ENCODE measurements around the gene ZNF263. TPM values are rescaled to one million over a fixed set of nuclear protein-coding genes. Genes with fewer than 3 reads are reported as not detected.
"Not testable (repeated sequence)": the region's sequence is repeated elsewhere in the genome, so short reads cannot be mapped to it uniquely, and the experiment has no call there.

ZNF263 gene
- total RNA-seq, 1 donor, result 49.8 TPM

- DNase-seq (ENCODE audit: low read depth in 2 of 3, low spot score in 2 of 3), result peak in 1 of 3 donors; percentile 49
Observed at GRCh38 chr16:3266873-3267537, 16.3 kb upstream of the ZNF263 start.

- DNase-seq (ENCODE audit: low read depth in 2 of 3, low spot score in 2 of 3), result no peak
Observed at GRCh38 chr16:3268294-3268693, 15.0 kb upstream of the ZNF263 start.

DNA sequence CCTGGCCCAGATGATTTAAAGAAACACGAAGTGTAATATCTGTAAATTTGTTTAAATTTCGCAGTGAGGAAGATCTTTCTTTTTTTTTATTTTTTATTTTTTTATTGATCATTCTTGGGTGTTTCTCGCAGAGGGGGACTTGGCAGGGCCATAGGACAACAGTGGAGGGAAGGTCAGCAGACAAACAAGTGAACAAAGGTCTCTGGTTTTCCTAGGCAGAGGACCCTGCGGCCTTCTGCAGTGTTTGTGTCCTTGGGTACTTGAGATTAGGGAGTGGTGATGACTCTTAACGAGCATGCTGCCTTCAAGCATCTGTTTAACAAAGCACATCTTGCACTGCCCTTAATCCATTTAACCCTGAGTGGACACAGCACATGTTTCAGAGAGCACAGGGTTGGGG, 12.6 kb upstream of the ZNF263 start:
- not testable (repeated sequence) for DNase-seq (ENCODE audit: low read depth in 2 of 3, low spot score in 2 of 3)

GRCh38 chr16:3271281-3271680, 12.0 kb upstream of the ZNF263 start:
- DNase-seq (ENCODE audit: low read depth in 2 of 3, low spot score in 2 of 3), result not testable (repeated sequence)

DNA sequence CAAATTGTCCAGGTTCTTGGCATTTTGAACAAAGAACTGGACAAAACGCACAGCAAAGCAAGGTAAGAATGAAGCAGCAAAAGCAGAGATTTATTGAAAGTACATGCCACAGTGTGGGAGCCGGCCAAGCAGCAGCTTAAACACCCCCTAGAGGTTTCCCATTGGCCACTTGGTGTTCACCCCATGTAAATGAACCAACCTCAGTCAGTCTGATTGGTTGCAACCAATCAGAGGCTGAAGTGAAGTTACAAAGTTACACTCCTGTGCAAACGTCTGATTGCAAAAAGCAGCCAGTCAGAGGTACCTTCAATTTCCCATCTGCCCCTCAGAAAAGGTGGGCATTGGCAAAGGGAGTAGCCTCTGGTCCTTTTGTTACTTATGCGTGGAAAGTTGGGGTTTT, 8.8 kb upstream of the ZNF263 start:
- DNase-seq (ENCODE audit: low read depth in 2 of 3, low spot score in 2 of 3), result no peak

- DNase-seq (ENCODE audit: low read depth in 2 of 3, low spot score in 2 of 3), result no peak
Observed at GRCh38 chr16:3274947-3275346, 8.3 kb upstream of the ZNF263 start.

GRCh38 chr16:3276679-3277078, 6.6 kb upstream of the ZNF263 start:
- DNase-seq (ENCODE audit: low read depth in 2 of 3, low spot score in 2 of 3), result no peak

DNA sequence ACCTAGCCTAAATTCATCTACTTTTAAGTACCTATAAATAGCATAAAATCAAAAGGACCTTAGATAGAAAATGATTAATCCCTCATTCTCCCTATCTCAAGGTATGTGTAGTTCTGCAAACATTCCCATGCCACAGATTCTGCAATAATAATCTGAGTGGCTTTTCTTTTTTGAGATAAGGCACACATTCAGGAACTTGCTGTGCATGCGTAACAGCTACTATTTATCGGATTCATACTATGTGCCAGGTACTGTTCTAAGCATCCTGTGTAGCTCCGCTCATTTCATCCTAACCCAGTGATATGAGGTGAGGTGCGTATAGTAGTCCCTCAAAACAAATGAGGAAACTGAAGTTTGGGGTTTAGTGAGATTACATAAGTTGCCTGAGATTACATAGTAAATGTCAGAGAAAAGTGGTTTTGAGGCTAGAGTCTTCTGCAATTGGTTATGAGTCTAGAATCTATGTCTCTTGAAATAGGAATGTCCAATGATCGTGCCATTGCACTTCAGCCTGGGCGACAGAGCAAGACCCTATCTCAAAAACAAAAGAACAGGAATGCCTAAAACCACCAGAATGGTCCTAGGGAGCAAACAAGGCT, 2.0 kb upstream of the ZNF263 start:
- no peak for DNase-seq (ENCODE audit: low read depth in 2 of 3, low spot score in 2 of 3)

GRCh38 chr16:3282103-3282729, 1.1 kb upstream of the ZNF263 start:
- DNase-seq (ENCODE audit: low read depth in 2 of 3, low spot score in 2 of 3), result peak in 2 of 3 donors; percentile 13 to 75

DNA sequence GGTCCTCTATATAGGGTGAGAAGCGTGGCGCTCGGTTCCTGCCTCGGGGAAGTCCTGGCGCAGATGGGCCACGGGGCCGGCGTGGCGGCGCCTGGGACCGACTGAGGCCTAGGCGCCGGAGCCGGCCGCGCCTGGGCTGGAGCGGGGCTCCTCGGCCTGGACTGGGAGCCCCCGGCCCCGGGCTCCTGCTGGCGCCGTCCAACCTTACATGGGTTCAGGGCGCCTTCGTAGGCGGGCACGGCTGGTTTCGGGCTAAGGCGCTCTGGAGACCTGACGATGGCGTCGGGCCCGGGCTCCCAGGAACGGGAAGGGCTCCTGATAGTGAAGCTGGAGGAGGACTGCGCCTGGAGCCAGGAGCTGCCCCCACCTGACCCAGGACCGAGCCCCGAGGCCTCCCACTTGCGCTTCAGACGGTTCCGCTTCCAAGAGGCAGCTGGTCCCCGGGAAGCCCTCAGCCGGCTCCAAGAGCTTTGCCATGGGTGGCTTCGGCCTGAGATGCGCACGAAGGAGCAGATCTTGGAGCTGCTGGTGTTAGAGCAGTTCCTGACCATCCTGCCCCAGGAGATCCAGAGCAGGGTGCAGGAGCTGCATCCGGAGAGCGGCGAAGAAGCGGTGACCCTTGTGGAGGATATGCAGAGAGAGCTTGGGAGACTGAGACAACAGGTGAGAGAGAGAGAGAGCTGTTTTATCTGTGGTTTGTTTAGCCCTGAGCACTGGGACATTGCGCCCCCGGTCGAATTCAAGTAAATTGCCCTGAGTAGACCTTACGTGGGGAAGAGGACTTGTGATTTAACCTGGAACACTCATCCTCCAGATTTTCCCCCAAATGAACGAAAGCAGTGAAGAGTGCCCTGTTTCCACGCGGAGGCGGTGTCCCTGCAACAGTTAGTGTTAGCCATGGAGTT, 504 bp downstream of the ZNF263 start:
- no peak for DNase-seq (ENCODE audit: low read depth in 2 of 3, low spot score in 2 of 3)

GRCh38 chr16:3285131-3285530, 1.8 kb downstream of the ZNF263 start:
- no peak for DNase-seq (ENCODE audit: low read depth in 2 of 3, low spot score in 2 of 3)

- DNase-seq (ENCODE audit: low read depth in 2 of 3, low spot score in 2 of 3), result no peak
Observed at GRCh38 chr16:3289998-3290673, 6.8 kb downstream of the ZNF263 start.

DNA sequence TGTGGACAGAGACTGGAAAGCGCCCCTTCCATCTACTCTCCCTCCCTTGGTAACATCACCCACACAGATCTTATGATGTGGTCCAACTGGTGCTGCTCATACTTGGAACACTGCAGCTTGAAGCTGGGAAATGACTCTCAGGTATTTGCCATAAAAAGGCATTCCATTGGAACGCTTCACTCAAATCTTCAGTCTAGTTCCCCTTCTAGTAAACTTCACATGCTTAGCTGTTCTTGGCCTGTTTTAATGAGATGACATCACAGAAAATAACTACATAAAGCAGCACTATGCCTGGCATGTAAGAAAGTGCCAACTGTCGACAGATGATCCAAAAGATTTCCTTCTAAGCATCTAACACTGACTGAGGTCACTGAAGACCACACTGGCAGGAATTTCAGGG, 9.3 kb downstream of the ZNF263 start:
- no peak for DNase-seq (ENCODE audit: low read depth in 2 of 3, low spot score in 2 of 3)

DNA sequence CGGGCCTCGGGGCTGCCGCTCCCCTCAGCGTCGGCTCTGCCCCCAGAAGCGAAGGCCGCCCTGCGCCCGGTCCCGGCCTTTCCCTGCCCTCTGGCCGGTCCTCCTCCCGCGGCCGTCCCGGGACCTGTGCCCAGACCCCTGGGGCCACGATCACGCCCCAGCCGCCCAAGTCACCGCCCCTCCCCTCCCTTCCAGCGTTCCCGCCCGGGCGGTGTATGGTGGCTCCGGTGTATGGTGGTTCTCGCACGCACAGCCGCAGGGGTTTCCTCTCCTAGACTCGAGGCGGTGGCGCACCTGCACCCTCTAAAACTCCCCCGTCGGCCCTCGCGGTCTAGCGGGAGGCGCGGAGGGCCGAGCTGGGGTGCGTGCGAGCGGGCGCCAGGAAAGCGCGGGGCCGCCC, 11.9 kb downstream of the ZNF263 start:
- DNase-seq (ENCODE audit: low read depth in 2 of 3, low spot score in 2 of 3), result no peak

DNA sequence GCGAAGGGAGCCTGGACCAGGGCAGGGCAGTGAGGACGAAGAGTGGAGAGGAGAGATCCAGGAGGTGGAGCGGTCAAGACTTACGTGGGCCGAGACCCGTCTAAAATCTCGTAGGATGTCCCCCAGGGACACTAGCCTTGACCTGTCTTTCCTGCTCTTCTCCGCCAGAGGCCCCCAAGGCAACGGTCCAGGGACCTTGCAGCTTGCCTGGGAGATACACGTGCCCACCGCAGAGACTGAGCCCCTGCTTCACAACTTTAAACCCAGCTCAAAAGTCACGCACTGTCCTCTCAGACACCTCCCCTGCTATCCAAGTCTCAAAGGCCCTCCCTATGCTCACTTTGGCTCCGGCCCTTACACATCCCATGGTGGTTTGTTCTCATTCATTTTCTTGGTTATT, 12.5 kb downstream of the ZNF263 start:
- DNase-seq (ENCODE audit: low read depth in 2 of 3, low spot score in 2 of 3), result no peak

GRCh38 chr16:3304370-3304769, 21.1 kb downstream of the ZNF263 start:
- no peak for DNase-seq (ENCODE audit: low read depth in 2 of 3, low spot score in 2 of 3)

DNA sequence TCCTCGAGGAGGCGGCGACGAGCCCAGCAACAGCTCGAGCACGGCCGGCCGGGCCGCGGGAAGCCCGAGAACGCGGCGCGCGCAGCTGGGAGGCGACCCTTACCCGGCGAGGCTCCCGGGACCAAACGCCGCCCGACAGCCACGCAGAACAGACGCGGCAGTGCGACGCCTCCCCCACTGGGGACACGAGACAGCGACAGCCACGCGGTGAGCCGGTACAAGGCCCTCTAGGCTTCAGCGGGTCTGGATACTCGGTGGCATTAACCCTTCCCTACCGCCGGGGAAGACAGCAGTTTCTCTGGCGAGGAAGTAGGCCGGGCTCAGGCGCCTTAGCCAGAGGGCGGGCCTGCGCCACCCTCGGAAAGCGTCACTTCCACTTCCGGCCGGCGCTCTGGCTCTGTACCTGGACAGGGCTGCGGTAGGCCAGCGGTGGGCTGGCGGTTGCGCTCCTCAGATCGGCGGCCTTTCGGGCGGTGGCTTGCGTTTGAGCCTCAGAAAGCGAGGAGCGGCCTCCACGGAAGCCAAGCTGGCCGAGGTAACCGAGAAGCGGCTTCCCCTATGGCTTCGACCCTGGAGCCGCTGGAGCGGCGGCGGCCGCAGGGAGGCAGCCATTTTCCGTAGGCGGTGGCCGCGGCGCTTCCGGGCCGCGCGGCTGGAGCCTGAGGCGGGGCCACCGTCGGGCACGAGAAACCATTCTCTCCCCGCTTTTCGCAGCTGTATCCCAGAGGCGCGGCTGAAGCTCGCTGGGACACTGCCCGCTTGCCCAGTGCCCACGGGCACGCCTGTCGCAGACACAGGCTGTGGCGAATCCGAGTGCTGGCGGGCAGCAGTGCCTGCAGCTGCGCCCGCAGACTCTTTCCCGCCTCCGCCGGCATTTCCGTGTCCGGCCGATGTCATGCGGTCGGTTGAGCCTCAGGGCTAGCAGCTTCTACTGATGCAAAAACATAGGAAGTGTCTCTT, 22.1 kb downstream of the ZNF263 start, which contains the start of the genes TIGD7 and ZNF75A:
TIGD7 (minus strand) TSS at position 322 of the 960 bp plus-strand sequence. CDS start 4,816 bp downstream, outside the sequence.
ZNF75A (plus strand) TSS at position 389 of the 960 bp plus-strand sequence. CDS start 2,932 bp downstream, outside the sequence.
- peak; percentile 72 to 95 (median 95) for DNase-seq (ENCODE audit: low read depth in 2 of 3, low spot score in 2 of 3)

DNA sequence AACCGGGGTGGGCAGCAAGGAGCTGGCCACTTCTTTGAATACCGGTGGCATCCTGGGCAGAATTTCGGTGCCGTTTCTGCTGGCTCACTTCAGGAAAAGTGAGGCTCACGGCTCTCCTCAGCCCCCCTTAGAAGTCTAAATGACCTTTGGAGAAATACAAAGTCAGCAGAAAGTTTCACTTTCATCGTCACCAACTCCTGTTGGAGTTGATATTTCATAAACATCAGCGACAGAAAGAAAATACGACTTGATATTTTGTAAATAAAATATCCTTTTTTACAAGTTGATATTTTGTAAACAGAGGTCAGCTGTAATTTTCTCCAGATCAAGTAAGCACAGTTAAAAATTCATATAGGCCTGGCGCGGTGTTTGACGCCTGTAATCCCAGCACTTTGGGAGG, 22.8 kb downstream of the ZNF263 start:
- no peak for DNase-seq (ENCODE audit: low read depth in 2 of 3, low spot score in 2 of 3)

GRCh38 chr16:3311496-3311895, 28.2 kb downstream of the ZNF263 start:
- no peak for DNase-seq (ENCODE audit: low read depth in 2 of 3, low spot score in 2 of 3)
